Nephron (organoid): ENCODE results near the gene PRKCH.

ENCODE experiments used
- H3K27ac Mint-ChIP-seq, 3 experiments: 2 replicates each; pipeline ENCODE4 v1.8.0; 2020; ENCODE audit warnings: mixed read lengths in 3 of 3, mild to moderate bottlenecking in 2 of 3, moderate library complexity in 1 of 3
- H3K27me3 Mint-ChIP-seq: 2 replicates; pipeline ENCODE4 v1.8.0; 2021; ENCODE audit warnings: low read depth, mild to moderate bottlenecking, moderate library complexity, mixed read lengths
- H3K36me3 Mint-ChIP-seq: 2 replicates; pipeline ENCODE4 v1.8.0; 2020; ENCODE audit warnings: low read depth, mixed read lengths
- H3K4me1 Mint-ChIP-seq: 2 replicates; pipeline ENCODE4 v1.8.0; 2020; ENCODE audit warnings: mixed read lengths
- H3K4me3 Mint-ChIP-seq, 3 experiments: 2 replicates each; pipeline ENCODE4 v1.8.0; 2020; ENCODE audit warnings: mild to moderate bottlenecking in 3 of 3, mixed read lengths in 3 of 3, moderate library complexity in 2 of 3
- H3K9me3 Mint-ChIP-seq: 2 replicates; pipeline ENCODE4 v1.8.0; 2020; ENCODE audit warnings: mixed read lengths
- TF ChIP-seq, protein P1 (sequence below), 3 experiments: fragments of 200-600 bp; sonication (generic); IDR thresholded peaks; one replicate each; pipeline ENCODE4 v1.5.0; 2021; ENCODE audit warnings: antibody characterized with exemption in 3 of 3; ENCODE audit not compliant: unreplicated experiment in 3 of 3

PRKCH gene

DNA sequence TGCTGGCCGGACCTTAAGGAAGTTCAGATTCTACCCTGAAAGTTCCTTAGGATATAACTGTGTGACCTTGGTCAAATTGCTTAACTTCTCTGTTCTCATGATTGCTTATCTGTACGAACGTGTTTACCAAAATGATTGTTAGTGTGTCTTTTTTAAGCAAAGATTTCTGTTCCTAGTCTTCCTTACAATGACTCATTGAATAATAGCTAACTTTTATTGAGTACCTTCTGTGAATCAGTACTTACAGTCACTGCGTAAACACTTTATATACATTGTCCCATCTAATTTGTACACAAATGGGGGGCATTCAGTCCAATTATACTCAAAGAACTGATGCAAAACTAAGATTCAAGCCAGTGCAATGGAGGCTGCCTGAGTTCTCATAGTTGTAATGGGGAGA, 36.0 kb upstream of the PRKCH start:
- H3K27ac Mint-ChIP-seq, result peak overlapping the region in 1 of 3 experiments; percentile 38
- H3K4me1 Mint-ChIP-seq, result peaks cover 17% of the 10 kb centered on the region
- no peak overlapping the region for H3K4me3 Mint-ChIP-seq
- H3K9me3 Mint-ChIP-seq, result no peaks in the 10 kb centered on the region
- TF ChIP-seq, protein P1, sequence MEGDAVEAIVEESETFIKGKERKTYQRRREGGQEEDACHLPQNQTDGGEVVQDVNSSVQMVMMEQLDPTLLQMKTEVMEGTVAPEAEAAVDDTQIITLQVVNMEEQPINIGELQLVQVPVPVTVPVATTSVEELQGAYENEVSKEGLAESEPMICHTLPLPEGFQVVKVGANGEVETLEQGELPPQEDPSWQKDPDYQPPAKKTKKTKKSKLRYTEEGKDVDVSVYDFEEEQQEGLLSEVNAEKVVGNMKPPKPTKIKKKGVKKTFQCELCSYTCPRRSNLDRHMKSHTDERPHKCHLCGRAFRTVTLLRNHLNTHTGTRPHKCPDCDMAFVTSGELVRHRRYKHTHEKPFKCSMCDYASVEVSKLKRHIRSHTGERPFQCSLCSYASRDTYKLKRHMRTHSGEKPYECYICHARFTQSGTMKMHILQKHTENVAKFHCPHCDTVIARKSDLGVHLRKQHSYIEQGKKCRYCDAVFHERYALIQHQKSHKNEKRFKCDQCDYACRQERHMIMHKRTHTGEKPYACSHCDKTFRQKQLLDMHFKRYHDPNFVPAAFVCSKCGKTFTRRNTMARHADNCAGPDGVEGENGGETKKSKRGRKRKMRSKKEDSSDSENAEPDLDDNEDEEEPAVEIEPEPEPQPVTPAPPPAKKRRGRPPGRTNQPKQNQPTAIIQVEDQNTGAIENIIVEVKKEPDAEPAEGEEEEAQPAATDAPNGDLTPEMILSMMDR (IDR thresholded peaks at IDR 0.05; ENCODE audit: unreplicated experiment in 3 of 3), result no peak
- peaks cover 57% of the 10 kb centered on the region for H3K27me3 Mint-ChIP-seq
- no peaks in the 10 kb centered on the region for H3K36me3 Mint-ChIP-seq

DNA sequence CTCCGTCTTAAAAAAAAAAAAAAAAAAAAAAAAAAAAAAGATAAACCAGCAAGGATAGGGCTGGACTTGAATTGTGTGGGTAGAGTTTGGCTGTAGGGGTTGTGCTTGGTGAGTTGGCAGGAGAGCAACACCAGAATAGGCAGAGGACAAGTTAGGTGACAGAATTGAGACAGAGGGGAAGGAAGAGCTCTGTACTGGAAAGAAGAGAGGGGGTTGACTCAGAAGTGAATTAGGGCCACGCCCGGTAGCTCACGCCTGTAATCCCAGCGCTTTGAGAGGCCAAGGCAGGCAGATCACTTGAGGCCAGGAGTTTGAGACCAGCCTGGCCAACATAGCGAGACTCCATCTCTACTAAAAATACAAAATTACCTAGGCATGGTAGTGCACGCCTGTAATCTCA, 34.2 kb upstream of the PRKCH start:
- no peak overlapping the region for H3K4me3 Mint-ChIP-seq
- H3K27ac Mint-ChIP-seq, result no peak overlapping the region
- no peaks in the 10 kb centered on the region for H3K9me3 Mint-ChIP-seq
- H3K36me3 Mint-ChIP-seq, result no peaks in the 10 kb centered on the region
- H3K4me1 Mint-ChIP-seq, result peaks cover 12% of the 10 kb centered on the region
- TF ChIP-seq, protein P1 (IDR thresholded peaks at IDR 0.05; ENCODE audit: unreplicated experiment in 3 of 3), result no peak
- peaks cover 45% of the 10 kb centered on the region for H3K27me3 Mint-ChIP-seq

DNA sequence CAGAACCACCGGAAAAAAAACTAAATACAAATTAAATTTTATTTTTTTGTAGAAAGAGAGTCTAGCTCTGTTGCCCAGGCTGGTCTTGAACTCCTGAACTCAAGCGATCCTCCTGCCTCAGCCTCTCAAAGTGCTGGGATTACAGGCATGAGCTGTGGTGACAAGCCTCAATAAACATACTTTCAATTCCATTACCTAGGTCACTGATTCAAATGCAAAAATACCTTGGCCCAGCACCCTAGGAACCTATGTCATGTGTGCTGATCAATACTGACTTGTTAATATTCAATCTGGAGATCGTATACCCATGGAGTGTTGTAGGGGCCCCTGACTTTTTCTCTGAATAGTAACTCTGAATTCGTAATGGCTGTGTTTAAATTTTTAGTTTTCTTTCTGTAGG, 33.2 kb upstream of the PRKCH start:
- H3K4me3 Mint-ChIP-seq, result no peak overlapping the region
- peaks cover 36% of the 10 kb centered on the region for H3K27me3 Mint-ChIP-seq
- no peaks in the 10 kb centered on the region for H3K36me3 Mint-ChIP-seq
- TF ChIP-seq, protein P1 (IDR thresholded peaks at IDR 0.05; ENCODE audit: unreplicated experiment in 3 of 3), result no peak
- H3K4me1 Mint-ChIP-seq, result peaks cover 12% of the 10 kb centered on the region
- no peaks in the 10 kb centered on the region for H3K9me3 Mint-ChIP-seq
- no peak overlapping the region for H3K27ac Mint-ChIP-seq

DNA sequence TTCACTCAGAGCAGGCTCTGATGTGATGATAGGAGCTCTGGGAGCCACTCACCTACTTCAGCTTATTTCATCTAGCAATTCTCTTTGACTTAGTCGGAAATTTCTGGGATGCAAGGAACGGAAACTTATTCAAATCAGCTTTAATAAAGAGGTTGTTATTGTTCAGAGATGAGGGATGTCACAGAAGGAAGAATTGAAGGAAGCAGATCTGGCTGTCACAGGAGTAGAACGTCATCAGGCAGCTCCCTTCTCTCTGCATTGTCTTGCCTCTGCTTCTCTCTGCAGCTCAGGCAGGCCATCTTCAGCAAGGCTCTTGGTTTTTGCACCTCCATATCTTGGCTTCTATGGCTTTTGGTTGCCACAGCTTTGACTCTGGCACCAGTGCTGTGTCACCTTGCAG, 32.7 kb upstream of the PRKCH start:
- TF ChIP-seq, protein P1 (IDR thresholded peaks at IDR 0.05; ENCODE audit: unreplicated experiment in 3 of 3), result no peak
- Mint-ChIP-seq H3K27ac (no peak overlapping the region), H3K4me1 (peaks cover 12% of the 10 kb centered on the region), H3K9me3 (no peaks in the 10 kb centered on the region), H3K36me3 (no peaks in the 10 kb centered on the region), H3K27me3 (peaks cover 31% of the 10 kb centered on the region), H3K4me3 (no peak overlapping the region)

DNA sequence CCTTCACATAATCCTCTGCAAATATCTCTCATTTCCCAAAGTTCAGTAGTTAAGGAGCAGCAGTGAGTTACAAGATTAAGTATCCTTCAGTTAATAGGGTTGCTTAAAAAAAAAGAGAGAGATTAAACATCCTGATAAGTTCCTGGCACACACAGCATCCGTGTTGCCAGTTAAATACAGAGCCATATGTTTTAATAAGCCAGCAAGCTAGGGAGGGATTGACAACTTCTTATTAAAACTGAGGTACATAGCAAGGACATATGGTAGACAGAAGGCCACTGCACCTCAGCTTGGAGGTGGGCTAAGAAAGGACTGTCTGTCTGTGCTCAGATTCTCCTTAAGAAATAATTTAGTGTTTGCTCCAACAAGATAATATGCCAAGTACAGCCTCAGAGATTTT, 30.7 kb upstream of the PRKCH start:
- TF ChIP-seq, protein P1 (IDR thresholded peaks at IDR 0.05; ENCODE audit: unreplicated experiment in 3 of 3), result no peak
- no peaks in the 10 kb centered on the region for H3K36me3 Mint-ChIP-seq
- peaks cover 7% of the 10 kb centered on the region for H3K4me1 Mint-ChIP-seq
- H3K27ac Mint-ChIP-seq, result no peak overlapping the region
- no peak overlapping the region for H3K4me3 Mint-ChIP-seq
- peaks cover 19% of the 10 kb centered on the region for H3K27me3 Mint-ChIP-seq
- no peaks in the 10 kb centered on the region for H3K9me3 Mint-ChIP-seq

DNA sequence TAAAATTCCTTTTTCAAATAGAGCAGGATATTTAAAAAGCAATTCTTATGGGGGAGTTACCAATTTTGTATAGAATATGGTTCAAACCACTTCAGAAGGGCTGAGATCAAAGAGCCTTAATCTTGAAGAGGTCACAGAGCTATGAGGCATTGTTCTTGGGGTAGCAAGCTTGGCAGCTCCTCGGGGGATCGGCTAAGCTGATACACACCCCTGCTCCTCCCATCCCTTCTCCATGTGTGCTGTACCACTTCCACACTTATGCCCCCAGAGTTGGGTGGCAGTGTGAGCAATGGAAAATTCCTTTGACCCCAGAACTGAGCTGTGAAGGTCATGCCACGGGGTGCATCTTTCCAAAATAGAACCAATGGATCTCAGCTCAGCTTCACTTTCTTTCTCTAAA, 25.2 kb upstream of the PRKCH start:
- Mint-ChIP-seq H3K27me3 (no peaks in the 10 kb centered on the region), H3K27ac (no peak overlapping the region), H3K4me1 (no peaks in the 10 kb centered on the region), H3K36me3 (no peaks in the 10 kb centered on the region), H3K4me3 (no peak overlapping the region), H3K9me3 (peaks cover 2% of the 10 kb centered on the region)
- TF ChIP-seq, protein P1 (IDR thresholded peaks at IDR 0.05; ENCODE audit: unreplicated experiment in 3 of 3), result no peak
